Spleen (tissue), 7 donors: ENCODE results near the gene BMP3.

ENCODE experiments used
- CTCF ChIP-seq, 11 experiments: fragments of 200-600 bp in 7 of 11; fragments of 450-650 bp in 4 of 11; sonication (generic) in 4 of 11; IDR thresholded peaks in 8 of 11; conservative IDR thresholded peaks in 3 of 11; 1 replicate in 7 of 11; 2 replicates in 4 of 11; pipeline versions ENCODE4 v1.4.0 to v1.8.0; 2016 to 2021; ENCODE audit warnings: antibody characterized with exemption in 11 of 11, inconsistent platforms in 4 of 11, mild to moderate bottlenecking in 1 of 11
- POLR2A ChIP-seq, 3 donors: fragments of 450-650 bp; IDR thresholded peaks; one replicate each; pipeline ENCODE4 v1.5.1; 2017; ENCODE audit warnings: antibody characterized with exemption in 3 of 3, mild to moderate bottlenecking in 1 of 3
- POLR2AphosphoS5 ChIP-seq, 3 donors: sonication (generic); formaldehyde crosslinking; IDR thresholded peaks; one replicate each; pipeline ENCODE4 v1.5.1; 2017; ENCODE audit warnings: antibody characterized with exemption in 3 of 3
- donor health status: DM: no; HTN: no; CAD: no; lungs with moderate emphysema.
- donor health status: DM: no; HTN: no; CAD: no.
- donor health status: DM: no; HTN: no; CAD: no.

GRCh38 chr4:81085979-81086378 is 55.5 kb downstream of the BMP3 start:
- TF ChIP-seq CTCF (IDR thresholded peaks at IDR 0.05 in 8 of 11, conservative IDR thresholded peaks at IDR 0.05 in 3 of 11) (no peak), POLR2A (IDR thresholded peaks at IDR 0.05) (no peak), POLR2AphosphoS5 (IDR thresholded peaks at IDR 0.05) (no peak)
